ENCODE results near the gene PIP5KL1.

PIP5KL1 gene

GRCh38 chr9:127973169-127974000, 42.8 kb upstream of the PIP5KL1 start:
- no peak overlapping the region for H3K4me3 ChIP-seq (ENCODE audit: low read depth, low read length)
- H3K27ac ChIP-seq = no peak overlapping the region; the same call in 1 of the 2 replicates

GRCh38 chr9:127972236-127972871, 41.8 kb upstream of the PIP5KL1 start:
- DNase-seq = no peak
- H3K36me3 ChIP-seq = peaks cover 22% of the 10 kb centered on the region
- no peak for TF ChIP-seq CTCF (IDR thresholded peaks at IDR 0.05; ENCODE audit: low read depth, low read length)
- H3K9me3 ChIP-seq (ENCODE audit: severe bottlenecking) = no peaks in the 10 kb centered on the region
- no peak overlapping the region; the same call in 1 of the 2 replicates for H3K27ac ChIP-seq
- H3K27me3 ChIP-seq (ENCODE audit: insufficient read depth, low read depth, severe bottlenecking) = no peaks in the 10 kb centered on the region
- H3K4me3 ChIP-seq (ENCODE audit: low read depth, low read length) = no peak overlapping the region

More at GRCh38 chr9:127973169-127974000, 42.8 kb upstream of the PIP5KL1 start:
- H3K36me3 ChIP-seq = peaks cover 32% of the 10 kb centered on the region
- no peaks in the 10 kb centered on the region for H3K27me3 ChIP-seq (ENCODE audit: insufficient read depth, low read depth, severe bottlenecking)
- no peak for TF ChIP-seq CTCF (IDR thresholded peaks at IDR 0.05; ENCODE audit: low read depth, low read length)
- no peak for DNase-seq
- H3K9me3 ChIP-seq (ENCODE audit: severe bottlenecking) = no peaks in the 10 kb centered on the region

GRCh38 chr9:127971357-127972235, 41.0 kb upstream of the PIP5KL1 start:
- no peaks in the 10 kb centered on the region for H3K9me3 ChIP-seq (ENCODE audit: severe bottlenecking)
- H3K27me3 ChIP-seq (ENCODE audit: insufficient read depth, low read depth, severe bottlenecking) = no peaks in the 10 kb centered on the region
- no peak overlapping the region; the same call in 1 of the 2 replicates for H3K27ac ChIP-seq
- peaks cover 21% of the 10 kb centered on the region for H3K36me3 ChIP-seq
- TF ChIP-seq CTCF (IDR thresholded peaks at IDR 0.05; ENCODE audit: low read depth, low read length) = no peak
- DNase-seq = no peak
- H3K4me3 ChIP-seq (ENCODE audit: low read depth, low read length) = no peak overlapping the region

GRCh38 chr9:127970401-127971313, 40.1 kb upstream of the PIP5KL1 start:
- H3K27me3 ChIP-seq (ENCODE audit: insufficient read depth, low read depth, severe bottlenecking) = no peaks in the 10 kb centered on the region
- peak; percentile 66 for DNase-seq
- peaks cover 14% of the 10 kb centered on the region for H3K36me3 ChIP-seq
- TF ChIP-seq CTCF (IDR thresholded peaks at IDR 0.05; ENCODE audit: low read depth, low read length) = no peak
- H3K9me3 ChIP-seq (ENCODE audit: severe bottlenecking) = no peaks in the 10 kb centered on the region
- no peak overlapping the region for H3K4me3 ChIP-seq (ENCODE audit: low read depth, low read length)
- H3K27ac ChIP-seq = peak overlapping the region; percentile 62

Measured in WERI-Rb-1 (cell line).